Upper lobe of left lung (tissue), 4 donors: ENCODE measurements around the gene CEBPA.

Experiments
- CTCF ChIP-seq, 6 experiments: fragments of 450-650 bp in 4 of 6; fragments of 200-600 bp in 2 of 6; sonication (generic) in 2 of 6; IDR thresholded peaks; one replicate each; pipeline ENCODE4 v1.5.1; 2016 to 2019; ENCODE audit warnings: antibody characterized with exemption in 6 of 6
- POLR2AphosphoS5 ChIP-seq, 2 donors: sonication (generic); formaldehyde crosslinking; IDR thresholded peaks; one replicate each; pipeline ENCODE4 v1.5.1; 2017; ENCODE audit warnings: antibody characterized with exemption in 2 of 2

- TF ChIP-seq POLR2AphosphoS5 (IDR thresholded peaks at IDR 0.05) (no peak), CTCF (IDR thresholded peaks at IDR 0.05) (no peak)
Observed at GRCh38 chr19:33287927-33288326, 14.4 kb downstream of the CEBPA start.
